ENCODE measurements around the gene PDCD2L.
"Not testable (repeated sequence)": the region's sequence is repeated elsewhere in the genome, so short reads cannot be mapped to it uniquely, and the experiment has no call there.

- not testable (repeated sequence) for TF ChIP-seq CTCF, POLR2A, EP300 (IDR thresholded peaks at IDR 0.05)
These were observed 60.6 kb downstream of the PDCD2L start for GRCh38 chr19:34464785-34465184.

Data from upper lobe of left lung (tissue), 4 donors.